ENCODE measurements around the gene RAB36. TPM values are rescaled to one million over a fixed set of nuclear protein-coding genes. Genes with fewer than 3 reads are reported as not detected.

The RAB36 gene
- total RNA-seq, 3 donors from 2014 or later: 0.47 to 0.61 (median 0.49) TPM

GRCh38 chr22:23149743-23150238 is 4.5 kb downstream of the RAB36 start:
- H3K27me3 Mint-ChIP-seq (ENCODE audit: low read depth): no peaks in the 10 kb centered on the region
- ATAC-seq (no peak), DNase-seq (no peak)

GRCh38 chr22:23150762-23151161 is 5.5 kb downstream of the RAB36 start:
- no peaks in the 10 kb centered on the region for H3K27me3 Mint-ChIP-seq (ENCODE audit: low read depth)
- ATAC-seq: no peak
- no peaks in the 10 kb centered on the region for H3K36me3 Mint-ChIP-seq (ENCODE audit: insufficient read depth)
- no peak for DNase-seq
- no peaks in the 10 kb centered on the region for H3K9me3 Mint-ChIP-seq
- peaks cover 11% of the 10 kb centered on the region for H3K4me1 Mint-ChIP-seq (ENCODE audit: low read depth)
- no peak overlapping the region for H3K4me3 Mint-ChIP-seq

More at GRCh38 chr22:23149743-23150238, 4.5 kb downstream of the RAB36 start:
- Mint-ChIP-seq H3K9me3 (no peaks in the 10 kb centered on the region), H3K4me1 (ENCODE audit: low read depth) (peaks cover 21% of the 10 kb centered on the region), H3K36me3 (ENCODE audit: insufficient read depth) (no peaks in the 10 kb centered on the region), H3K4me3 (no peak overlapping the region)

- H3K9me3 Mint-ChIP-seq: no peaks in the 10 kb centered on the region
- no peak overlapping the region for H3K4me3 Mint-ChIP-seq
- no peaks in the 10 kb centered on the region for H3K36me3 Mint-ChIP-seq (ENCODE audit: insufficient read depth)
Observed at GRCh38 chr22:23151827-23152226, 6.5 kb downstream of the RAB36 start.

GRCh38 chr22:23152238-23153114 is 7.2 kb downstream of the RAB36 start:
- H3K36me3 Mint-ChIP-seq (ENCODE audit: insufficient read depth): no peaks in the 10 kb centered on the region
- DNase-seq: no peak
- ATAC-seq: no peak
- no peak overlapping the region for H3K4me3 Mint-ChIP-seq
- peaks cover 10% of the 10 kb centered on the region for H3K4me1 Mint-ChIP-seq (ENCODE audit: low read depth)
- H3K9me3 Mint-ChIP-seq: no peaks in the 10 kb centered on the region
- H3K27me3 Mint-ChIP-seq (ENCODE audit: low read depth): no peaks in the 10 kb centered on the region

More at GRCh38 chr22:23151827-23152226, 6.5 kb downstream of the RAB36 start:
- DNase-seq (no peak), ATAC-seq (no peak)
- Mint-ChIP-seq H3K27me3 (ENCODE audit: low read depth) (no peaks in the 10 kb centered on the region), H3K4me1 (ENCODE audit: low read depth) (peaks cover 10% of the 10 kb centered on the region)

DNA sequence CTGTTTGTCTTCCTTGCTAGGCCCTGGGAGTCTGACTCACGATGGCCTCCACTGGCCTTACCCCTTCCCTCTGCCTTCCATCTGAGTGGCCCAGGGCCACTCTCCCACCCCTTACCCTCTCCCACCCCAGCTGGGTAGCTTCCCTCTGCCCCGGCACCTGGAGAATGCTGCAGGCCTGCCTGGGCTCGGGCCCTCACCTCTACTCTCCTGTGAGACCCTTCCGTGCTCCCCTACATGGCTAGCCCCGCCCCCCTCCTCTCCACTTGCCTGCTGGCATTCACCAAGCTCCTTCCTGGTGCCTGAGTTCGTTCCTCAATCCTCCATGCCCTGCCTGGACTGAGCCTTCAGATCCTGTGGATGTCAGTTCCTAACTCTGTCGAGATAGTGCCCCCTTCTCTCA is 8.7 kb downstream of the RAB36 start:
- Mint-ChIP-seq H3K36me3 (ENCODE audit: insufficient read depth) (no peaks in the 10 kb centered on the region), H3K9me3 (no peaks in the 10 kb centered on the region), H3K4me1 (ENCODE audit: low read depth) (peaks cover 10% of the 10 kb centered on the region), H3K27me3 (ENCODE audit: low read depth) (no peaks in the 10 kb centered on the region), H3K4me3 (no peak overlapping the region)
- ATAC-seq: no peak
- no peak for DNase-seq

- Mint-ChIP-seq H3K4me1 (ENCODE audit: low read depth) (peaks cover 10% of the 10 kb centered on the region), H3K4me3 (no peak overlapping the region)
Observed at GRCh38 chr22:23154461-23154860, 9.2 kb downstream of the RAB36 start.

GRCh38 chr22:23155143-23155542 is 9.9 kb downstream of the RAB36 start:
- Mint-ChIP-seq H3K27me3 (ENCODE audit: low read depth) (no peaks in the 10 kb centered on the region), H3K4me1 (ENCODE audit: low read depth) (peaks cover 10% of the 10 kb centered on the region)

More at GRCh38 chr22:23154461-23154860, 9.2 kb downstream of the RAB36 start:
- Mint-ChIP-seq H3K36me3 (ENCODE audit: insufficient read depth) (no peaks in the 10 kb centered on the region), H3K27me3 (ENCODE audit: low read depth) (no peaks in the 10 kb centered on the region), H3K9me3 (no peaks in the 10 kb centered on the region)
- ATAC-seq: no peak
- no peak for DNase-seq

DNA sequence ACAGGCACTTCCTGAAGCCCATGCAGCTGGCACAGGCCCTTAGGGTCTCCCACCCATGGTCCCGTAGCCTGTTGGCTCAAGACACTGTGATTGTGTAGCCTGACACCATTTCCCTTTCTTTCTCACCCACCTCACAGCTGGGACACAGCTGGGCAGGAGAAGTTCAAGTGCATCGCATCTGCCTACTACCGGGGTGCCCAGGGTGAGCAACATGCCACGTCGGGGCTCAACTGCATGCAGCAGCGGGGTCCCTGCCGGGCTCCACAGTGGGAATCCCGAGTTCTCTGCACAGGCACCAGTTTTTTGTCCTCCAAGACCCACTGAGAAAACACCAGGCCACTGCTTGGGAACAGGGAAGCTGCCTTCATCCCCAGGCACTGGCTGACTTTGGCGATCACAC is 10.6 kb downstream of the RAB36 start:
- H3K27me3 Mint-ChIP-seq (ENCODE audit: low read depth): no peaks in the 10 kb centered on the region
- ATAC-seq: no peak

More at GRCh38 chr22:23155143-23155542, 9.9 kb downstream of the RAB36 start:
- Mint-ChIP-seq H3K36me3 (ENCODE audit: insufficient read depth) (no peaks in the 10 kb centered on the region), H3K9me3 (no peaks in the 10 kb centered on the region), H3K4me3 (no peak overlapping the region)
- ATAC-seq (no peak), DNase-seq (no peak)

DNA sequence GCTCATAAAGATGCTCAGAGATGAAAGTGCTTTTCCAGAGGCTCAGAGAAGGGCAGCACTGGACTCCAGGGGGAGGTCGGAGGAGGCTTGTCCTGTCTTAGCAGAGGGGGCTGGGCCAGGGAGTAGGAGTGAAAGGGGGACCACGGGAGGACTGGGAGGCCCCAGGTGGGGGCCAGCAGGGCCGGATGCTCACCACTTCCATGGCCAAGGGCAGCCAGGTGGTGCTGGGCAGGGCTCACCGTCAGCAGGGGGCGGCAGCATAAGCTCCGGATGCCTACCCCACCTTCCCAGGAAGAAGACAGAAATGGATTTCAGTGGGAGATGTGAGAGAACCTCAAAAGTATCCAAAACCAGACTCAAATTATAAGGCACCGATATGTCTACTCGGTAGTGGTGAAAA is 11.0 kb downstream of the RAB36 start:
- no peaks in the 10 kb centered on the region for H3K36me3 Mint-ChIP-seq (ENCODE audit: insufficient read depth)
- DNase-seq (no peak), ATAC-seq (no peak)
- H3K4me3 Mint-ChIP-seq: no peak overlapping the region
- peaks cover 10% of the 10 kb centered on the region for H3K4me1 Mint-ChIP-seq (ENCODE audit: low read depth)
- no peaks in the 10 kb centered on the region for H3K27me3 Mint-ChIP-seq (ENCODE audit: low read depth)
- no peaks in the 10 kb centered on the region for H3K9me3 Mint-ChIP-seq

More for the DNA sequence above, 10.6 kb downstream of the RAB36 start:
- no peak for DNase-seq
- Mint-ChIP-seq H3K4me3 (no peak overlapping the region), H3K36me3 (ENCODE audit: insufficient read depth) (no peaks in the 10 kb centered on the region), H3K4me1 (ENCODE audit: low read depth) (peaks cover 10% of the 10 kb centered on the region), H3K9me3 (no peaks in the 10 kb centered on the region)

DNA sequence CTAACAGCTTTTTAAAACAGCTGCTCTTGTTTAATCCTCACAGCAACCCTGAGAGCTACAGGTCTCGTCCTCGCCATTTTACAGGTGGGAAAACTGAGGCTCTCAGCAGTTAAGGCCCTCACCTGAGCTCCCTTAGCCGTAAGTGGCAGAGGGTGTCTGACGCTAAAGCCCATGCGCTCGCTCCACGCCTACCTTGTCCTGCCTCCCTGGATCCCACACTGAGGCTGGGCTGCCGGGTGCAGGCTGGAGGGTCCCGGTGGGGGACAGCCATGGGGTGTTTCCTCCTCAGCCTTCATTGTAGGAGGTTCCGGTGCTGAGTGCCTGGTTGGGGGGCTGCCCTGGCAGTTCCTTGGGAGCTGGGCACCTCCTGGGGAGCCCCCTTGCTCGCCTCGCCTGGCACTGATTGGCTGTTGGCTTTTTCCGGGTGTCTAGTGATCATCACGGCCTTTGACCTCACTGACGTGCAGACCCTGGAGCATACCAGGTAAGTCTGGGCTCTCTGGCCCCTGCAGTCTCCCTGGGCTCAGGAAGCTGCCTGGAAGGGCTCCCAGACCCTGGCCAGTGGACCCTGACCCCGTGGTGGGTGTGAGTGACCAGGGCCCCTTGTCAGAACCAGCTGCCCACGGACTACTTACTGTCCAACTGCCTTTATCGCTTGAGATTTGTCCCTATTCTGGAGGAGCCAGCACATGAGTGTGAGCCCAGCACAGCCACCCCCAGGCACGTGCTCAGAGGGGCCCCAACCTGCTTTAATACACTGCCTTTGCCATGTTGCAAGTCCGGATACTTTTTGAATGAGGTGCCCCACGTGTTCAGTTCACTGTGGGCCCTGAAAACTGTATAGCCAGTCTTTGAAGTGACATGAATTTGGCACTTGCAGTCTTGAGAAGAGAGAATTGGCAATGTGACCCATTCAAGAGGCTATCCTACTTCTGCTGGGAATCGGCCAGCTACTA is 12.6 kb downstream of the RAB36 start:
- no peaks in the 10 kb centered on the region for H3K36me3 Mint-ChIP-seq (ENCODE audit: insufficient read depth)
- ATAC-seq: no peak
- peaks cover 8% of the 10 kb centered on the region for H3K4me1 Mint-ChIP-seq (ENCODE audit: low read depth)
- no peaks in the 10 kb centered on the region for H3K9me3 Mint-ChIP-seq
- H3K27me3 Mint-ChIP-seq (ENCODE audit: low read depth): no peaks in the 10 kb centered on the region
- H3K4me3 Mint-ChIP-seq: no peak overlapping the region
- DNase-seq: no peak

- H3K27me3 Mint-ChIP-seq (ENCODE audit: low read depth): no peaks in the 10 kb centered on the region
- H3K36me3 Mint-ChIP-seq (ENCODE audit: insufficient read depth): no peaks in the 10 kb centered on the region
- no peak for ATAC-seq
- H3K4me1 Mint-ChIP-seq (ENCODE audit: low read depth): no peaks in the 10 kb centered on the region
- H3K4me3 Mint-ChIP-seq: no peak overlapping the region
- no peaks in the 10 kb centered on the region for H3K9me3 Mint-ChIP-seq
- no peak for DNase-seq
Observed at GRCh38 chr22:23158516-23159290, 13.4 kb downstream of the RAB36 start.

- ATAC-seq (no peak), DNase-seq (no peak)
- Mint-ChIP-seq H3K36me3 (ENCODE audit: insufficient read depth) (no peaks in the 10 kb centered on the region), H3K9me3 (no peaks in the 10 kb centered on the region), H3K4me1 (ENCODE audit: low read depth) (no peaks in the 10 kb centered on the region), H3K27me3 (ENCODE audit: low read depth) (no peaks in the 10 kb centered on the region), H3K4me3 (no peak overlapping the region)
Observed at GRCh38 chr22:23159291-23159630, 14.0 kb downstream of the RAB36 start.

DNA sequence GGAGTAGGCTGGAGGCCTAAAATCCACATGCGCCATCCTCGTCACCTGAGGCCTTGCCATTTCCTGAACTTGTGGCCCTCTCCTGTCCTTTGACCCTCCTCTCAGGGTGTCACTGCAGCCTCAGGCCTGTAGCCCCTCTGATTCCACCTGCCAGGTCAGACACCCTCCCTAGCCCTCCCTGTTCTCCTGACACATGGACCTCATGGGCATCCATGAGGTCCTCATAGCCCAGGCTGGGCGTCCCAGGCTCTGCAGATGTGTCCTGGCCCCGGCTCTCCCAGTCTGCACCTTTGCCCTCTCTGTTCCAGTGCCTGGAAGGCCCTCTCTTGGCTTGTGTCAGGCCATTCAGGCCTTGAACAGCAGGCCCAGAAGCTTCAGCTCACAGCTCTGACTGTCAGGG is 15.8 kb downstream of the RAB36 start:
- Mint-ChIP-seq H3K9me3 (no peaks in the 10 kb centered on the region), H3K4me1 (ENCODE audit: low read depth) (no peaks in the 10 kb centered on the region), H3K27me3 (ENCODE audit: low read depth) (no peaks in the 10 kb centered on the region), H3K36me3 (ENCODE audit: insufficient read depth) (no peaks in the 10 kb centered on the region), H3K4me3 (no peak overlapping the region)
- ATAC-seq (no peak), DNase-seq (no peak)

DNA sequence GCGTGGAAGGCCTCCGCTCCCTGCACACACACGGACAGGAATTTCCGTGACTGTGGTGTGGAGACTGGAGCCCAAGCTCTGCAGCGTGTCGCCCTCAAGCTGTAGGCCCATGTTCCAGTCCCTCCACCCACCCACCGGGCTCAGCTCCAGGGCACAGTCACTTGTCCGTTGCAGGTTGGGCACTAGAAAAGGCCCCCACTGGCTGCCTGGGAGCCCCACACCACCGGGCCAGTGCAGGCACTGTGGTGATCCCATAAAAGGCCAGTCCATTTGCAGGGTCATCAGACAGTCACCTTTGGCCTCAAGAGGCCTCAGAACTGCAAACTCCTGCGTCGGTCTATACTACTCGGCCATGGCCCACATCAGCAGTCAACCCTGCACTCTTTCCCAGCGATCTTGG is 16.3 kb downstream of the RAB36 start:
- no peaks in the 10 kb centered on the region for H3K36me3 Mint-ChIP-seq (ENCODE audit: insufficient read depth)
- H3K4me3 Mint-ChIP-seq: no peak overlapping the region
- H3K4me1 Mint-ChIP-seq (ENCODE audit: low read depth): no peaks in the 10 kb centered on the region
- ATAC-seq: no peak
- no peak for DNase-seq
- H3K27me3 Mint-ChIP-seq (ENCODE audit: low read depth): no peaks in the 10 kb centered on the region
- H3K9me3 Mint-ChIP-seq: no peaks in the 10 kb centered on the region

Measured in activated T-cell treated with anti-CD3 and anti-CD28 coated beads, Interleukin-2, amount 50 U/mL, for 4 hours (primary cell).